Testis (tissue), 3 donors: ENCODE results near the gene FOXE1. TPM values are rescaled to one million over a fixed set of nuclear protein-coding genes. Genes with fewer than 3 reads are reported as not detected.

Experiments
- DNase-seq: peaks from one replicate; pipeline ENCODE4 v3.0.0-alpha.2; 2019
- H3K27ac ChIP-seq, 2 donors: fragments of 200-600 bp; sonication (generic); one replicate each; pipeline ENCODE4 v1.5.1; 2019
- H3K27me3 ChIP-seq: fragments of 200-600 bp; sonication (generic); one replicate; pipeline ENCODE4 v1.5.1; 2019
- H3K36me3 ChIP-seq: fragments of 200-600 bp; sonication (generic); one replicate; pipeline ENCODE4 v1.5.1; 2017; ENCODE audit warnings: low read depth; ENCODE audit errors: missing control alignments
- H3K4me1 ChIP-seq: fragments of 200-600 bp; sonication (generic); one replicate; pipeline ENCODE4 v1.5.1; 2019
- H3K4me3 ChIP-seq, 2 donors: fragments of 200-600 bp; sonication (generic); one replicate each; pipeline ENCODE4 v1.5.1; 2017 to 2019
- H3K9me3 ChIP-seq: fragments of 200-600 bp; sonication (generic); one replicate; pipeline ENCODE4 v1.5.1; 2017
- POLR2A ChIP-seq: fragments of 450-650 bp; IDR thresholded peaks from one replicate; pipeline ENCODE4 v1.6.1; 2017; ENCODE audit warnings: antibody characterized with exemption, mild to moderate bottlenecking, moderate library complexity
- WGBS, 2 donors: methylation state at CpG; one replicate each; pipeline ENCODE4 v1.1.5; 2018; 5-methylcytosine and 5-hydroxymethylcytosine counted together
- intact Hi-C: fragments of 100-400 bp; cut with DNase I; formaldehyde crosslinking; loops from one replicate; pipeline ENCODE4 v1.15.1; 2023; ENCODE audit warnings: low total_unique reads
- polyA plus RNA-seq: library from polyadenylated mRNA; stranded (reverse); fragments of 350-450 nt; fragmentation: Illumina TruSeq; extraction: RNeasy Lipid Tissue Mini Kit (QIAGEN cat#74804); gene quantifications from one replicate; pipeline ENCODE4 v1.2.3, GENCODE V29; 2014; ENCODE audit warnings: low read depth, low replicate concordance; ENCODE audit not compliant: insufficient read depth
- total RNA-seq, 2 donors: library from RNA; depleted of rRNA; stranded (reverse); fragments of >200 nt; gene quantifications; one replicate each; pipeline ENCODE4 v1.2.3, GENCODE V29; 2016
- TF ChIP-seq, protein P1 (sequence below), 3 experiments: fragments of 450-650 bp in 2 of 3; fragments of 200-600 bp in 1 of 3; sonication (generic) in 1 of 3; IDR thresholded peaks; one replicate each; pipeline ENCODE4 v1.5.1; 2016 to 2019; ENCODE audit warnings: antibody characterized with exemption in 3 of 3, mild to moderate bottlenecking in 2 of 3, moderate library complexity in 1 of 3

The FOXE1 gene
- total and polyA plus RNA-seq, 3 donors from 2014 or later, result 0.62 to 1.9 (median 1.1) TPM

DNA sequence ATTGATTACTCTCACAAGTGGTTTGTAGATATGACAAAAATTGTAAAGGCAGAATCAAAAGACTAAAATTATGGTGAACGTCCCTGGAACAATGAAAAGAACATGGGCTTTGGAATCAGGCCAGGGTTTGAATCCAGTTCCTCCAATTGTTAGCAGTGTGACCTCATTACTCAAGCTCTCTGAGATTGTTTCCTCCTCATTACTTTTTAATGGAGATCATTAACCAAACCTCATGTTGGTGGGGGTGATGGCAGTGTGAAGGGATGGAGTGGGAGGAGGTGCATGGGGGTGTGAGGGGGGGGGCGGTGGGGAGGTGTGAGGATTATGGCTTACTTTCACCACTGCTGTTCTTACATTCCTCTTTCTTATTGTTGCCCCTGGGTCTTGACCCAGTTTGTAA, 44.1 kb upstream of the FOXE1 start:
- intact Hi-C loops, result no loop called here
- H3K27me3 ChIP-seq, result no peaks in the 10 kb centered on the region
- H3K4me3 ChIP-seq, result no peak overlapping the region
- TF ChIP-seq, protein P1, sequence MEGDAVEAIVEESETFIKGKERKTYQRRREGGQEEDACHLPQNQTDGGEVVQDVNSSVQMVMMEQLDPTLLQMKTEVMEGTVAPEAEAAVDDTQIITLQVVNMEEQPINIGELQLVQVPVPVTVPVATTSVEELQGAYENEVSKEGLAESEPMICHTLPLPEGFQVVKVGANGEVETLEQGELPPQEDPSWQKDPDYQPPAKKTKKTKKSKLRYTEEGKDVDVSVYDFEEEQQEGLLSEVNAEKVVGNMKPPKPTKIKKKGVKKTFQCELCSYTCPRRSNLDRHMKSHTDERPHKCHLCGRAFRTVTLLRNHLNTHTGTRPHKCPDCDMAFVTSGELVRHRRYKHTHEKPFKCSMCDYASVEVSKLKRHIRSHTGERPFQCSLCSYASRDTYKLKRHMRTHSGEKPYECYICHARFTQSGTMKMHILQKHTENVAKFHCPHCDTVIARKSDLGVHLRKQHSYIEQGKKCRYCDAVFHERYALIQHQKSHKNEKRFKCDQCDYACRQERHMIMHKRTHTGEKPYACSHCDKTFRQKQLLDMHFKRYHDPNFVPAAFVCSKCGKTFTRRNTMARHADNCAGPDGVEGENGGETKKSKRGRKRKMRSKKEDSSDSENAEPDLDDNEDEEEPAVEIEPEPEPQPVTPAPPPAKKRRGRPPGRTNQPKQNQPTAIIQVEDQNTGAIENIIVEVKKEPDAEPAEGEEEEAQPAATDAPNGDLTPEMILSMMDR (IDR thresholded peaks at IDR 0.05), result no peak
- no peak for TF ChIP-seq POLR2A
- H3K27ac ChIP-seq, result no peak overlapping the region
- WGBS, 2 donors, result 60 to 66% methylated on average over 2 of the region's 2 CpGs
- H3K36me3 ChIP-seq, result no peaks in the 10 kb centered on the region
- DNase-seq, result no peak
- no peaks in the 10 kb centered on the region for H3K9me3 ChIP-seq
- H3K4me1 ChIP-seq, result no peaks in the 10 kb centered on the region

DNA sequence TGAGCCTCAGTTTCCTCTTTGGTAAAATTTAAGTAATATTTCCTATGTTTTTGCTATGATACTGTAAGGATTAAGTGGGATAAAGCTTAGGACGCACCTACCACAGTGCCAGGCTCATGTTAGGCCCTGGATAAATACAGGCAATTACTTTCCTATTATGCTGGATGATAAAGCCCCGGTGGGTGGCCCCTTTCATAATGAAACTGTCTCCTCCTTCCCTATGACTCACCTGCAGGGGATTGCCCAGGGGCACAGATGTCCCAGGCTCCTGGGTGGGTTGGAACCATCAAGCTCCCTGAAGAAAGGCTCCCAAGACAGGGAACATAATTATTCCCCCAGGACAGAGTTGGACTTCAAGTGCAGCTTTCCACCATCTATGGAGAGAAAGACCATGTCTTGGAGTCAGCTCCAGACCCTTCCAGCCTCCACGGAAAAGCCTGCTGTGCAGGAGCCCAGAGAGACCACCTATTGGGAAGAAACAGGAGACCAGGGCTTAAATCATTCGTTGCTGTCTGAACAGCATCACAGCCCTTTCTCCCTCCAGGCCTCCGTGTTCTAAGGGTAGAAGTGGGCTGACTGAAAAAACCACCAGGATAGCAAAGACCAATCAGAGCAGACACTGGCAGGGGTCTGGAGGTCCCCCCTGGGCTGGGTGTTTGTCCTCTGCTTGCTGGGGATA, 43.2 kb upstream of the FOXE1 start:
- intact Hi-C loops, result no loop called here
- no peak for DNase-seq
- Histone ChIP-seq H3K4me1 (no peaks in the 10 kb centered on the region), H3K27me3 (no peaks in the 10 kb centered on the region), H3K9me3 (no peaks in the 10 kb centered on the region), H3K36me3 (no peaks in the 10 kb centered on the region), H3K27ac (no peak overlapping the region), H3K4me3 (no peak overlapping the region)
- no peak for TF ChIP-seq POLR2A
- TF ChIP-seq, protein P1 (IDR thresholded peaks at IDR 0.05), result no peak
- WGBS, 2 donors, result 65 to 76% methylated on average over 5 of the region's 5 CpGs

GRCh38 chr9:97811533-97812246, 41.3 kb upstream of the FOXE1 start:
- no peaks in the 10 kb centered on the region for H3K36me3 ChIP-seq
- TF ChIP-seq, protein P1 (IDR thresholded peaks at IDR 0.05), result no peak
- TF ChIP-seq POLR2A, result no peak
- H3K9me3 ChIP-seq, result no peaks in the 10 kb centered on the region
- H3K27me3 ChIP-seq, result no peaks in the 10 kb centered on the region
- no peaks in the 10 kb centered on the region for H3K4me1 ChIP-seq
- WGBS, 2 donors, result 86 to 87% methylated on average over 7 of the region's 7 CpGs
- H3K27ac ChIP-seq, result no peak overlapping the region
- no peak for DNase-seq
- intact Hi-C loops, result no loop called here
- H3K4me3 ChIP-seq, result no peak overlapping the region

- WGBS, 2 donors, result 68 to 80% methylated on average over 2 of the region's 2 CpGs
- no peak for DNase-seq
- H3K36me3 ChIP-seq, result no peaks in the 10 kb centered on the region
- H3K4me3 ChIP-seq, result no peak overlapping the region
- intact Hi-C loops, result no loop called here
- H3K27ac ChIP-seq, result no peak overlapping the region
- no peak for TF ChIP-seq POLR2A
- TF ChIP-seq, protein P1 (IDR thresholded peaks at IDR 0.05), result no peak
- H3K9me3 ChIP-seq, result no peaks in the 10 kb centered on the region
- H3K4me1 ChIP-seq, result no peaks in the 10 kb centered on the region
- no peaks in the 10 kb centered on the region for H3K27me3 ChIP-seq
Observed at GRCh38 chr9:97812247-97812543, 40.8 kb upstream of the FOXE1 start.

DNA sequence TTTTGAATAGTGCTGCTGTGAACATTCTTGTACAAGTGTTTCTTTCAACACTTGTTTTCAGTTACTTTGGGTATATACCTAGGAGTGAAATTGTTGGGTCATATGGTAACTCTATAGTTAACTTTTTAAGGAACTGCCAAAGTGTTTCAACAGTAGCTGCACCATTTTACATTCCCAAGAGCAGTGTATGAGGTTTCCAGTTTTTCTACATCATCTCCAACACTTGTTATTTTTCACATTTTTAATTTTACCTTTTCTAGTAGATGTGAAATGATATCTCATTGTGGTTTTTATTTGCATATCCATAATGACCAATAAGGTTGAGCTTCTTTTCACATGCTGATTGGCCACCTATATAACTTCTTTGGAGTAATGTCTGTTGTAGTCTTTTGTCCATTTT, 40.0 kb upstream of the FOXE1 start:
- Histone ChIP-seq H3K27me3 (no peaks in the 10 kb centered on the region), H3K9me3 (no peaks in the 10 kb centered on the region), H3K36me3 (no peaks in the 10 kb centered on the region), H3K27ac (no peak overlapping the region), H3K4me3 (no peak overlapping the region), H3K4me1 (no peaks in the 10 kb centered on the region)
- intact Hi-C loops, result no loop called here
- DNase-seq, result no peak
- no peak for TF ChIP-seq POLR2A
- TF ChIP-seq, protein P1 (IDR thresholded peaks at IDR 0.05), result no peak
